Stimulated activated CD4-positive, alpha-beta T cell treated with anti-CD3 and anti-CD28 coated beads, Interleukin-1b, Interleukin-23, amount 100 ng/mL, for 48 hours (primary cell): ENCODE data around the gene MOB3B.

Experiments
- DNase-seq: peaks from one replicate; pipeline ENCODE4 v3.0.0-alpha.2; 2020

Gene MOB3B

DNA sequence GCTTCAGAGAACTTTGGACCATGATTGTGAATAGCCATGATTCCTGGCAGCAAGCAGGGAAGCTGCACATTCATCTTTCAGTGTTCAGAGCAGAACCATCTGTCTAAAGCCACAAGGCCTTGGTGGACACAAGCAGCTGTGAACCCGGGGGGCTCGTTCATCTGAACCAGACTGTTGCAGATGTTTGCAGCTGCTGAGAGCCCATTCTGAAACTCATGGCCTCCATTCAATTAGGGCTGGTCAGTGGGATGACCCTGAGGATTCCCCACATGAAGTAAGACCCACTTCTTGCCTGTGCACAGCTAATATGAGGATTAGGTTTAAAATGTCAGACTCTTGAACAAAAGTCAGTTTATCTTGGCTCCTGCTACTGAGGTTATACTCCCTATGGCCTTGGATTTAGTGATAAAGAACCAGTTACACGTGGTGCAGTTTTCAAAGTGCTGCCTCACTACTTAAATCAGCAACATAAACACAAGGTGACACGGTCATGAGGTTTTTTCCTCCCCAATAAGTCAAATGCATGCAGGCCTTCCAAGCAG, 115.3 kb downstream of the MOB3B start:
- no peak for DNase-seq

DNA sequence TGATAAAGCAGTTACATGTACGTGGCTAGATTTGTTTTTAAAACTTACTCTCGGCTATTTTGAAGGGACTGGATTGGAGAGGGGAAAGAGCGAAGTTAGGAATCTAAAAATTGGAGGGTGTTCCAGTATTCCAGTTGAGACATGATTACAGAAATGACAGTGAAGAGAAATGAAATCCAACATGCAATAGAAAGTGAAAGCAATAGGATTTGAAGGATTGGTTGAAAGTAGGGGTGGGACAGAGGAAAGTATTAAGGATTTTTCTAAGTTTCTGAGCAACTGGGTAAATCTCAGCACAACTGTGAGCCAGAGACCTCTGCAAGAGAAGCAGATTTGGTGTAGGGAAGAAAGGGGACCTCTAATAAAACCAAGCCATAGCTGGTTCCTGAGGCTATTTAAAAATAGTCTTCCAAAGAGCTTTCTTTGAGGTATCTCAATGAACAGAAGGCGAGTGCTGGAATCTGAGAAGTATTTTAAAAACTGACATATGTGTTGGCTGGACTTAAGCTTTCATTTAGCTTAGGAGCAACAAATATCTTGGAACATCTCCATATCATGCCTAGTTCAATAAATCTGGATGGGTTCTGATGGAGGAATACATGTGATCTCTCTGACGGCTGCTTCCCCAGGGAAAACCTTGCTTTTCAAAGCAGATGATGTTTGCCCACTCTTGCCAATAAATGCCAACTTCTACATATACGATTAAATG, 115.9 kb downstream of the MOB3B start:
- no peak for DNase-seq

DNA sequence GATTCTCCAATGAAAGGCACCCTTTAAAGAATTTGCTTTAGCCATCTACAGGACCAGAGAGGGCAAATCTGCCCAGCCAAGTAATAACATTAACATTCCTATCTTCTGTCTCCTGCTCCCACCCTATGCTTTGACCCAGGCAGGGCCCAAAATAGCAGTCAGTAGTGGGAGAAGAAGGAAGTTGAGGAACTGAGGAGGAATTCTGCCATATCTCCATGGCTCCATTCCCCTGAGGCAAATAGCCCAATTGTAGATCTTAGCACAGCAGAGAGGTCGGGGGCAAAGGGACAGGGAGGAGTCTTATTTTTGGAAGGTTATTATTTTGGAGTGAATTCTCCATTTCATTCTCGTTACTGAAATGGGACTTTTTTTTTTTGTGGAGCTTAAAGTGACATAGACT, 116.7 kb downstream of the MOB3B start:
- no peak for DNase-seq

DNA sequence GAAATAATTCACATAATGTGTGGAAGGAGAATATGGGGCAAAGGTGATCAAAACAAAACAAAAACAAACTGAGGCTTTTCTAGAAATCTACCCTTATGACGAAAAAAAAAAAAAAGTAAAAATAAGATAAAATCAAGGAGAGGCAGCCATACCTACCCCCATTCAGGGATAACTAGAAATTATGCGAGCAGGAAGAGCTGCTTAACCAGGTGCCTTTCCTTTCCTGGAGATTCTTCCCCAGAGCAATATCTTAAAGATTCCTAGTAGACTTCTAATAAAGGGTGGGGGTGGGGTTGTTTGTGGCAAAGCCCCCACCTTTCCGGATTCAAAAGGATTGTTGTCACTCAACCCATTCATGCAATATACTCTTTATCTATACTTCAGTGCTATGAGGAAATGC, 117.5 kb downstream of the MOB3B start:
- no peak for DNase-seq

DNA sequence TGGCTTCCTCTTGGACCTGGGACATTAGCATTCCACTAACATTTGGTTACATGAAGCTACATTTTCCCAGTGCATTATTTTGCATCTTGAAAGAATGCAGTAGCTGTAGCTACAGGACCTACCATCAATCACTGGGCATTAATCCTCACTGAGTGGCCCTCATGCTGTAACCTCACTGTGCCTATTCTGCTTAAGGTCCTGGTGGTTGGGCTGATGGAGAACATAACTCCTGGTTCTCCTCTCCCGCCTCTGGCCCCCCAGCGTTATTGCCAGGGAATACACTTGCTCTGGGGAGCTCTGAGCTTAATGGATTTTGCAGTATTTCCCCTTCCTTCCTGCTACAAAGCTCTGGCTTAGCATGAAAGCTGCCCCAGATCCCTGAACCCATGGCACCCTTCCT, 121.1 kb downstream of the MOB3B start:
- no peak for DNase-seq

DNA sequence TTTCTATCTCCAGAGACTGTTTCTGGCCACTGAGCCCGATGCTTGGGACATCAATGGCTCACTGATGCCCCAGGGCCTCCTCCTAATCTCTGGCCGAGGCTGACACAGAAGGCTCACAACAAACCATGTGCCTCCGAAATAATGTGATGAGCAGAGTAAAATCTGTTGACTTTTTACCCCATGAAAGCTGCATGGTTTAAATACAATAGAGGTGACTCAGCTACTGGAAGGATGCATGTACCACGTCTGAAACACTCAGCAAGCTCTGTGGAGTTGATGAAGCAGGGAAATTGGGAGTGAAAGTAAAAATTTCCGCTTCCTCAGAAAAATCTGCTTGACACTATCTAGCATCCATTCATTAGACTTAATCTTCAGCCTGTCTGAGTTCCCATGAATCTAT, 121.6 kb downstream of the MOB3B start:
- DNase-seq = no peak

DNA sequence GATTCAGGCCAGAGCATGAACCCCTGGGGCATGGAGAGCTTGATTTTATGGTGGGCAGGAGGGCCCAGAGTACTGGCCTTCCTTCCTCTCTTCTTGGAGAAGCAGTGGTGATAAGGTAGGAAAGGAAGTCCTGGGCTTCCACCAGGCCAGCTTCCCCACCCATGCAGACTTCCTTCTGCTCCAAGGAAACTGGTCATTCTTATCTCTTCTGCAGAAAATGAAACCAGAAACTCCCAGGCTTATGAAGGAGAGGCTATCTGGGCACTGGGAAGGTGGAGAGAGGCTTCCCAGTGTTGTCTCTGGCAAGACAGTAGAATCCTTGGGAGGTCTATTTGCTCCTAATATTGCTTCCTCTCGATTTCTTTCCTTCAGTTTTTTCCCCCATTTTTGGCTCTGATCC, 122.1 kb downstream of the MOB3B start:
- DNase-seq = no peak

DNA sequence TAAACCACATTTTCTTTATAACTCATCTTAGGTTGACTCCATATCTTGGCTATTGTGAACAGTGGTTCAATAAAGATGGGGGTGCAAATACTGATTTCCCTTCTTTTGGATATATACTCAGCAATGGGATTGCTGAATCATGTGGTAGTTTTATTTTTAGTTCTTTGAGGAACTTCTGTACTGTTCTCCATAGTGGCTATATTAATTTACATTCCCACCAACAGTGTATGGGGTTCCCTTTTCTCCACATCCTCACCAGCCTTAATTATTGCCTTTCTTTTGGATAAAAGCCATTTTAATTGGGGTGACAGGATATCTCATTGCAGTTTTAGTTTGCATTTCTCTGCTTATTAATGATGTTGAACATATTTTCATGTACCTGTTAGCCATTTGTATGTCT, 125.0 kb downstream of the MOB3B start:
- no peak for DNase-seq

DNA sequence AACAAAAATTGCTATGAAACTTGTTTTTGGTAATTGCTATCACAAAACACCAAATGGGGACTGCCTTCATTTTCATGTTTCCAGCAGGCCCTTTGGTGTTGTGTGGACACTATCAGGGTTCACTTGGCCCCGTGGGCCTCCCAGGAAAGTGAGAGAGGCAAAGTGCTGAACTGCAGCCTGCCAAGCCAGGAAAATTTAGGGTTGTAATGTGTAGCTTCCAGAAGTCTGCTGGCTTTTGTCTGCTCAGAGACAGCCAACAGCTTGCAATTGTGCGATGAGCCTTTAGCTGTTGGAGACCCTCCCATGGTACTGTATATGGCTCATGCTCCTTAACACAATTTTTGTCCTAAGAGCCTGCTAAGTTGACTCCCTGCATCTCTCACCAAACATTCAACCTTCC, 127.0 kb downstream of the MOB3B start:
- no peak for DNase-seq

DNA sequence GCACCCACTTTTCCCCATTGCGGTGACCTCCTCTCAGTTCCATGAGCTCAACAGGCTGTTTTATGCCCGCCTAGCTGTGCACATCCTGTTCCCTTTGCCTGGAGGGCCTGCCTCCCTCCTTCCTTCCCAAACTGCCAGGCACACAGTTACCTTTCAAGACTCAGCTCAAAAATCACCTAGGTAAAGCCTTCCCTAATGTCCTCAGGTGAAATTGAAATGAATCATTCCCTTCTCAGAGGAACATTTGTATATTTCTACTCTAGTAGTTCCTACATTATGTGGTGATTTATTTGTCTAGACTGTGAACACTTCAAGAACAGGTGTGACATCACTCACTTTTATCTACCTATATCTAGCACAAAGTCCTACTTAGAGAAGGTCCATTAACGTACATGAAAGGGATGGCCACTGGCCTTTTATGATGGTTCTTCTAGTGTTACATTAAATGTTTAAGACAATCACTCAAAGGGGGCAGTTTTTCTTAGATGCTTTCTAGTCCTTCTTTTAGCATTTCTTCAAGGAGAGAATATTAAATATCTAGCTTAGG, 129.2 kb downstream of the MOB3B start:
- DNase-seq = no peak

DNA sequence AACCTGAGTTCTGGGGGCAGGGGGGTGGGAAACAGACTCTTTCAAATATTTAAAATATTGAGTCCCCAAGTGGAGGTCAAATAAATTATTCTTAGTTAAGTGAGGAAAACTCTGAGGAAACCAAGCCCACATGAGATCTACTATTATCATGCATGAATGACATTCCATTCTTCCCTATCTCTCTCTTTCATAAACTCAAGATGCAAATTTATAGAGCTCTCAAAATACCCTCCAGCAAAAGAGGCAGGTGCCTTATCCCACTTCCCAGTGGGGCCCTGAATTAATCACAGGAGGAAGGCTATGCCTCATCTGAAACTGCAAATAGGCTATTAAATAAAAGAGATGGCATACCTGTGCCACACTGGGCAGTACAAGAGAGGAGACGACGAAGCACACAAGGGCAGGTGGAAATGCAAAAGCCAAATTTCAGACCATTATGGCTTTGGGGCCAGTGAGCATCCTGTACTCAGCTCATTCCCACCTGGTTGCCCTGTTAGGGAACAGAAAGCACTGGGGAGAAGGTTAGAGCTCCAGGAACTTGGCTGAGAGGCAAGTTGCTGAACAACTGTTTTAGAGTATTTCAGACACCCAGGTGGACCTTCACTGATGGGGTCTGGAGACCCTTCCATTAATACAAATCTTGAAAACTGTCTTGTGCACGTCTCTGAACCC, 130.5 kb downstream of the MOB3B start:
- DNase-seq = no peak

DNA sequence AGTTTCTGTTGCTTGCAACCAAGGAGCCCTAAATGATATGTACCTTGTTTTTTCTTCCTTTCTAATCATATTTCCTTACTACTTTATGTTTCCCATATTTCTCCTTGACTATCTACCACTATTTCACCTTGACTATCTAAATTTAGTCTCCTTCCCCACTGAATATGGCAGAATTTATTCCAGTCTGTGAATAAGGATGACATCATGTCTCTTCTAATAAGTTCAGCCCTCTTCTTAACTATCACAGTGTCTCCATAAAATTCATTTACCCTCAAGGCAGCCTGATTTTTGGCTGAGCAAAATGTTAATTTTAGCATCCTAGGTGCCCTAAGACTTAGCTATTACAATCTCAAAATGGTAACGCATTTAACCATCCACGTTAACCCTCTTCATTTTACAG, 133.1 kb downstream of the MOB3B start:
- DNase-seq = no peak

DNA sequence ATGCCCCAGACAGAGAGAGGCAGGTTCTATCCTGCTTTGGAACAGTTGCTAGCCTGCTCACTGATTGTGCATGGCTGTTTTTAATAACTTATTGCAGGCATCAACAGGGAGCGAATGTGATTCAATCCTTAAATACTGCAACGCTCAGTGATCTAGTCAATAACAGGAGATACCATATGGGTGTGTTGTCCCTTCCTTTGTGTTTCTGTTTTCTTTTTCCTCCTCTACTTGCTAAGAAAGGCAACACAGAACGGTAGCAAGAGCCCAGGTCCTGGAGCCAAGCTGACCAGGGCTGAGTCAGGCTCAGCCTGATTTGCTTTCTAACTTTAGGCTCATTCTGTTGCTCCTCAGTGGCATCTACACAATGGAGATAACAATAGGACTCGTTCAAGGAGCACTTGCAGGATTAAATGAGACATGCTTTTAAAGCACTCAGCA, 134.1 kb downstream of the MOB3B start:
- DNase-seq = no peak

DNA sequence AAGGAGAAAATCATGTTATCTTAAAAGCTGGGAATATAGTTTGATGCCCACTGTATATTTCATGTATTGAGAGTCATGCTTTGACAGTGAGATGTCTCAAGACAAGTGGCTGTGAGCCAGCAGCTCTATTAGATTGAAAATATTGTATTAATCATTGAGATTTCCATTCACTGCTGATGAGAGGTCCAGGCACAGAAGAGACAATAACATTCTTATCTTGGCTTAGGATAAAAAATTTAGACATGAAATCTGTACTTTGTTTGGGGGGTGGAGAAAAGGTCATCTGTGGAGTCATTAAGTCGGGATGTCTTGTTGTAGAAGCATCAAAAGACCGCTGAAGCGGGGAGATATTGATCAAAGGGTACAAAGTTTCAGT, 134.8 kb downstream of the MOB3B start:
- DNase-seq = no peak

DNA sequence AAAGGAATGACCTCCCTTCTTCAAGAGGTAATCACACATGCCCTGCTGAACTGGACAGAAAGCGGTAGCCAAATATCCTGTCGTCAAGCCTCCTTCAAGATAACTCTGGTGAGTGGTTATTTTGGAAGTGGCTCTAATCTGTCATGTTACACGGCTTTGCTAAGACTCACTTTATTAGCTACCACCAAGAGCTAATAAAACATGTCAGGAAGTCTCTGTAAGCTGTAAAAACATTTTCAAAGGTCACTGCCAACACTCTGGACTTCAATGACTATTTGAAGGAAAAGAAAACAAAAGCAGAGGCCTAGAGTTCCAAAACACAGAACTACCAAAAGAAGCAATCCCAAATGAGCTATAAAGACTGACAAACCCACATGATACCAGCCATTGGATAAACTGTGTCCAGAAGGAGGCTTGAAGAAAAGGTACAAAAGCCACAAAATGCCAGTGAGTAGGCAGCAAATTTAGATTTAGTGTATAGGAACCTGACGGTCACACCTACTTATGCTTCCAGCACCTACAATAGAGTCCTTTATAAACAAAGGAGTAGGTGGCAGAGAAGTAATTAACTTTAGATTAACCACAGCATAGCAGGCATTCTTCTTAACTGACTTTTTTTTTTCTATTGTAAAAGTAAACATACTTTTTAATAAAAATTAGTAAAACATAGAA, 135.3 kb downstream of the MOB3B start:
- DNase-seq = no peak

DNA sequence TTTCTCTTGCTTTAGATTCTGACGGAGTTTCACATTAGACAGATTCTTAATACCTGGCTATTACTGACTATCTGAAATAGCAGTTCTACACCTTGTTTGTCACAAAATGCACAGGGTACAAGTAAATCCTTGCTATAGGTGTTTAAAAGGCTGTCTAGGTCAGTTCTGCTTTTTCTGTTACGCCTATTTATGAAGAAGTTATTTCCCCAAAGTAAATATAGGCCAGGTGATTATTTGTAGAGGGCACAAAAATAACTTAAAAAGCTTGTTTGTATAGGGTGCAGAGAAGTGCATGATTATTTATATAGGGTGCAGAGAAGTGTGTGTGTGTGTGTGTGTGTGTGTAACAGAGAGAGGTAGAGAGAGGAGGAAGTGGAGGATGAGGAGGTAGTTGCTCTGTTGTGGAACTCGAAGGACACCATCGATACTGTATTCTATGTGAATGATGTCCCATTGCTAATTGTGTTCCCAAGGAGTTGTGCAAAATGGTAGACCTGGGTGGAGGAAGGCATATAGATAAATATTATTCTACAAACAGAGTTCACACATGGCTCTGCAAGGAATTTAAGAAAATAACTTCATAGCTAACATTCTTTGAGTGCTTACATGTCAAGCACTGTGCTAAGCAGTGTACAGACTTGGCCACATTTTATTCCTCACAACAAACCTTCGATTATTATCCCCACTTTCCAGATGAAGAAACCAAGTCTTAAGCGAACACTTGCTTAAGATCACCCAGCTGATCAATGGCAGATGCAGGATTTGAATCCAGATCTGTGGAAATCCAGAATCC, 136.4 kb downstream of the MOB3B start:
- no peak for DNase-seq

DNA sequence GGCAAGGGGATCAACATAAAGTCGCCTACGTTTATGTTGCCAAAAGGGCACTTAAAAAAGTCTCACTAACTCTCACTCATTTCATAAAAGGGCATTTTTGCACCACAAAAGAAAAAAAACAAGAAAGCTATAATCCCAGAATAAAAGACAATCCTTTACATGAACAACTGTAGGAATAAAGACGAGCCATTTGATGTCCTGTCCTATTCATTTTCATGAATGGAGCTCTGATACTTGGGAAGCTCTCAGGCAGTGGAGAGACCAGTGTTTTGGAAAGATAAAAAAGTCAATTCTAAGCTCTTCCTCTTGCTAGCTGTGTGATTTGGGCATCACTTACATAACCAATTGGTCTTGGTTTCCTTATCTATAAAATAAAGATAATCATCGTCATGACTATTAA, 137.2 kb downstream of the MOB3B start:
- no peak for DNase-seq

DNA sequence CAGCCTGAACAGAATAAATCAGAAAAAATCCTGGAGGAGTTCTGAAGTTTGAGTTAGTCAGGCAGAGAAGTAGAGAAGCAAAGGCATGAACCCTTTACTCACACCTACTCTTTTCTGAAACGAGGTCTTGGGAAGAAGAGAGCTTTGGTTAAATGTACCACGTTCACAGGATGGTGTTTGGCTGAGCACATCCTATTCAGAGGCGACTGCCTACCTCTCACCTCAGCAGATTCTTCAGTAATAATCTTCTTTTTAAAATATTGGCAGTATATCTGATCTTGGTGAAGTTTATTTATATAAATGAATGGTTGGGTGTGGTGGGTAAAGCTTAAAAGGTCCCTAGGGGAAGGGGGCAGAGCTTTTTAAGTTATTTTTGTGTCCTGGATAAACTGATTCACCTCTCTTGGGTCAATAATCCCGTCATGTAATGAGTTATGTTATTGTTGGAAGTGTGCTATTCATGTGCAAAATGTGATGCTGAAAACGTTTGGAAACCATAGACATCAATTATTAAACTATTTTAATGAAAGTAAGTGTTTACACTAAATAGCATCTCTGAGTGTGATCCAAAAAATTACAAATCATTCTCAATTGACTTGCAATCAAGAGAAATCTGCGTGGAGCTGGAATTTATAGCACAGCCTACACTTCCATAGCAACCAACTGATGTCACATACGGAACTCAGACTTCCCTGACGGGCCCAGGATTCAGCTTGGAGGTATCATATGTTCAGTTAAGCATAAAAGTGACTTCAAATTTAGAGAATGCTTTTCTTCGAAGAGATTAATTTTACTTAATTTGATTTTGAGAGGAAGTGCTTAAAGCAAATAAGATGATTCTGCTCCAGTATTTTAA, 138.3 kb downstream of the MOB3B start:
- no peak for DNase-seq

DNA sequence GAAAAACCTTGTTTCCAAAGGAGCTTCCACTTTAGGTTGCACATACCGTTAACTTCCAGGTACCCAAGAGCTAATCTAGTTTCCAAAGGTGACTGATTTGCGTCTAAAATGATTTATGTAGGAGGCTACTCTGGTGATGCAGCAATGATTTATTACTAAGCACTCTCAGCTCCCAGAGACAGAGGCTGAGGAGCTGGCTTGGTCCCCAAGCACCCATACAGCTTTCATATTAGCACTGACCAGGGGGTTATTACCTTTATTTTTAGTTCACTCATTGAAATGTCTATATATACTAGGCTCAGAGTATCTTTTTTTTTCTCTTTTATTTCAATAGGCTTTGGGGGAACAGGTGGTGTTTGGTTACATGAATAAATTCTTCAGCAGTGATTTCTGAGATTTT, 141.5 kb downstream of the MOB3B start:
- DNase-seq = no peak

DNA sequence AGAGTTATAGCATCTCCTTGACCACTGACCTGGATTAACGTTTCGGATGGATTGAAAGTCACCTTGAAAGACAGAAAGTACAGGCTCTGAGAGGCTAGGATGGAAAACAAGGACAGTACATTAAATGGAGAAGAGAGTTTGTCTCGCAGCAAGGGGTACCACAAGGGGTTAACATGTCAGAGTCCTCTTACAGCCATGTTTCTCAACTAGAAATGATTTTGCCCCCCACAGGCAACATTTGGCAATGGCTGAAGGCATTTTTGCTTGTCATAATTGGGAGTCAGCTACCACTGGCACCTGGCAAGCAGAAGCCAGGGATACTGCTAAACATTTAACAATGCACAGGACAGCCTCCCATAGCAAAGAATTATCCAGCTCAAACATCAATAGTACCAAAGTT, 141.9 kb downstream of the MOB3B start:
- DNase-seq = no peak

DNA sequence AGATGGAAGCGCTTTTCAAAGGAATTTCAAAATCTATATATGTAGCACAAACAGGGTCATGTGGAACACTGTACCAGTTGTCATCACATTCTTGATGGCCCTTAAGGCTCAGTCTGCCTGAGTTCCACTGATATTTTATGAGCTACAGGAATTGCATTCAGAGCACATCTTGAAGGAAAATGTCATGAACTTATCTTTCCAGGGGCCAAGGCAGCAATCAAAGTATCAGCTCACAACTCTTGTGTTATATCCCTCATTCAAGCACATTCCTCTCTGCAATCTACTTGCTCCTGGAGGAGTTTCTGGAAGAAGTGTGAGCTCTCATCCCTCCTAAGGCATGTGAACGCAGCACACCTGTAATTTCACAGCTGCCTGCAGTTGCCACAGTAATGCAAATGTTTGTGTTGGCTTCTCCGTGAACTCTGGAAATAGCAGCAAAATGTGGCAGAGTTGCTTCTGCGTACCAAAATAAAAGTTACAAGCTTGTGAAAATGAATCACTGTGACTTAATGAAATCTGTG, 143.0 kb downstream of the MOB3B start:
- no peak for DNase-seq
